Muscle of back (tissue), 11 donors: ENCODE results near the gene MCF2L2. TPM values are rescaled to one million over a fixed set of nuclear protein-coding genes. Genes with fewer than 3 reads are reported as not detected.
"Not testable (repeated sequence)": the region's sequence is repeated elsewhere in the genome, so short reads cannot be mapped to it uniquely, and the experiment has no call there.

Experiments
- DNase-seq, 3 donors: peaks; one replicate each; pipeline versions ENCODE4 v3.0.0 to v3.0.0-alpha.2; 2013
- polyA plus RNA-seq, 10 donors: library from polyadenylated mRNA; unstranded; fragments of 120-200 nt; gene quantifications; one replicate each; pipeline ENCODE4 v1.2.1, GENCODE V29; 2013; ENCODE audit not compliant: insufficient read length in 10 of 10

Gene MCF2L2
- polyA plus RNA-seq, 10 donors: 0.16 to 0.65 (median 0.39) TPM

DNA sequence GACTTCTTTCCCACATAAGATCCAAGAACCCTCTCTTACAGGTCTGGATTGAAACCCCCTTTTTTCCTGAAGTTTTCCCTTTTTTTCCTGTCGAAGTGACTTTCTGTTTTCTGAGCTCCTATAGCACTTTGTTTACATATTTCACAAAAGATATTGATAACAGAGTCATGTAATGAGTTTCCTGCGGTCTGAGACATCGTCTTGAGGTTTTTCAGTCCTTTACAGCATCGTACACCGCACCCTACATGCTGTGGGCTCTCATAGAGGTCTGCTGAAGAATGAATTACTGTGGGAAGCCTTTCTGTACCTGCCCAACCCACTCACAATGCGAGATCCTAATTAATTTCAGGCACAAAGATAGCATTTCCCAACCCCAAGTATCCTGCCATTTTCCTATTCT lies 53.1 kb downstream of the MCF2L2 start:
- DNase-seq: no peak

DNA sequence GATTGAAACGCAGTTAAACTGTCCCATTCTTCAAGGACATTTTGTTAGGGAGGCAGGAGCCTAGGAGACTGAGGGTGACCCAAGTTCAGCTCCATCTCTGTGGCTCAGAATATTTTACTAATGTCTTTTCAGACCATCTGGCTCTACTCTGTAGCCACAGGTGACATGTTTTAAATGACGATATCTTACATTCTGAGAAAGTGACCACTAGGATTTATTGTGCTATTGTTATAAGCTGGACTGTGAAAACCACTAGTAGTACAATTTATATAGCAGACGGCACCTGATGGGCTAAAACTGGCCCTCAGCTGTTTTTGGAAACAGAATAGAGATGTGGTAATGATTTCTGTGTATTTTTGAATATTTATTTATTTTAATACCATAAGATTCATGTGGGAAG lies 55.5 kb downstream of the MCF2L2 start:
- no peak for DNase-seq

DNA sequence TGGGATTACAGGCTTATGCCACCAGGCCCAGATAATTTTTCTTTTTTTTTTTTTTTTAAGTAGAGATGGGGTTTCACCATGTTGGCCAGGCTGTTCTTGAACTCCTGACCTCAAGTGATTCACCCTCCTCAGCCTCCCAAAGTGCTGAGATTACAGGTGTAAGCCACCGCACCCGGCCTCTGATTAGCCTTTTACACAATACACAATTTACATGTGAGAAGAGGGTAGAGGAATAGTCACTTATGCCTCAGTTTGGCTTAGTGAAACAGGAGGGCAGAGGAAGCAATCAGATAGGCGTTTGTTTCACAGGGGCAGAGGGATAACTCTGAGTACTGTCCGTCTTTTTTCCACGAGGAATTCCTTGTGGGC lies 56.8 kb downstream of the MCF2L2 start:
- not testable (repeated sequence) for DNase-seq

DNA sequence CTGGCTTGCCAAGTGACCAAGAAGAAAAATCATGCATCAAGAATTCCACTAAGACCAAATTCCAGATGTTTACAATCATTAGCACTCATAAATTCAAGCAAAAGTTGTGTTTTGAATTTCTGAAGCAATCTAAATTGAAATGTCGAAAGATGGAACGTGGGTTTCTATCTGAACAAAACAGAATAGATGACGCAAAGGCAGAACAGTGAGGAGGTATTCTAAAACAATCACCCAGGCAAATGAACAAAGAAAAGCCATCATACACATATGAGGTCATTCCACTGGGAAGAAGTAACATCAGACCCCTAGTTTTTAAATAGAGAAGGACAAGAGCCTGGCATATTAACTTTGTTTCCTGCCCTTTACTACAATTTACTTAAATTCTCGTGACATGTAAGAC lies 58.0 kb downstream of the MCF2L2 start:
- DNase-seq: no peak

DNA sequence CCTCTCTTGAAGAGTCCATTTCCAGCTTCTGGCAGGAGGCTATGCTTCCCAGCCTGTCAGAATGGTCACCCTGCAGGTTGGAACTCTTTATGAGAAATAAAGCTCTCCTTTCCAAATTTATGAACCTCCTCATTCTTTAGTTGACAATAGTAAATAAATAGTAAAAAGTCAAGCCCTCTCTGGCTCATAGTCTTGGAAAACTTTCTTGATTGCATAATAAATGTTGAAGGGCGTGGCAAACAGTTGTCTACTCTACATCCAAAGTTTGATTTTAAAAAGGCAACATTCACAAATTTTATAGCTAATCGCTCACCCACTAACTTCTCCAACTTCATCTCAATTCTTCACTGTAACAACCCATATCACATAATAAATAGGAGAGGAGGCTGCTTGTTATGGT lies 58.8 kb downstream of the MCF2L2 start:
- DNase-seq: no peak

DNA sequence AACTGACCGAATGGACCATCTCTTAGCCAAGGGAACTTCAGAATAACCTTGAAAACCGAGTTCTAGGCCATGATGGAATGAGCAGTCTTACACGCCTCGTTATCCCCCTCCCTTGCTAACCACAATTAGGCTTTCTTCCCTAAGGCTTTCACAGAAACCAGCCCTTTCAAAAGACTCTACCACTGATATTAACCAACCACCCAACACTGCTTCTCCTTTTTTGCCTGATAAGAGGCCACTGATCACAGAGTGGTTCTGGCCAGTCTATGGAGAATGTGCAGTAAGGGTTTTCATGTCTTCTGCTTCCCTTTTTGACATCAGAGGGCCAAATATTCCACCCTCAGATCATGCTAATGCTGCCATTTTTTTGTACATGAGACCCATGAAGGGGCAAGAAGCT lies 59.3 kb downstream of the MCF2L2 start:
- DNase-seq: no peak

DNA sequence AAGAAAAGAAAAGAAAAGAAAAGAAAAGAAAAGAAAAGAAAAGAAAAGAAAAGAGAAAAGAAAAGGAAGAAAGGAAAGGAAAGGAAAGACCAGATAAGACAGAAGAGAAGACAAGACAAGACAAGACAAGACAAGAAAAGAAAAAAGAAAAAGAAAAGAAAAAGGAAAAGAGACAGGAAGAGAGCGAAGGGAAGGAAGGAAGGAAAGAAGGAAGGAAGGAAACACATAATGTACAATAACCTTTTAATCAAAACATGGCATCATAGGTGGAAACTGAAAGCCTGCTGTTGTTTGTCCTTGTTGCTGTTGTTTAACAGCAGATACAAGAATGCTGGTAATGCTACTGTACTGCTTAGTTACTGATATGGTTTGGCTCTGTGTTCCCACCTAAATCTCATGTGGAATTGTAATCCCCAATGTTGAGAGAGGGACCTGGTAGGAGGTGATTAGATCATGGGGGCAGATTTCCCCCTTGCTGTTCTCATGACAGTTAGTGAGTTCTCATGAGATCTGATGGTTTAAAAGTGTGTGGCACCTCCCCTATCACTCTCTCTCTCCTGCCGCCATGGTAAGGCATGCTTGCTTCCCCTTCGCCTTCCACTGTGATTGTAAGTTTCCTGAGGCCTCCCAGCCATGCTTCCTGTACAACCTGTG lies 67.3 kb downstream of the MCF2L2 start:
- no peak for DNase-seq

DNA sequence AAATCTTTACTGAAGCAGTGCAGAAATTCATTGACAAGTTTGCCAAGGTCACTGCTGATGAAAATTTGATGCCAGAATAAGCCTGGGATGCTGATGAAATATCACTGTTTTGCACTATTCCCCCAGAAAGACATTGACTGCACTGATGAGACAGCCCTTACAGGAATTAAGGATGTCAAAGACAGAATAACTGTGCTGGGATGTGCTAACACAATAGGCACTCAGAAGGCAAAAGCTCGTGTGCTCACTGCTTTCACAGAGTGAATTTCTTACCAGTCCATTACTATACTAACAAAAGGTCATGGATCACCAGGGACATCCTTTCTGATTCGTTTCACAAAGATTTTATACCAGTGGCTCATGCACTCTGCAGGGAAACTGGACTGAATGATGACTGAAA lies 69.4 kb downstream of the MCF2L2 start:
- no peak for DNase-seq

DNA sequence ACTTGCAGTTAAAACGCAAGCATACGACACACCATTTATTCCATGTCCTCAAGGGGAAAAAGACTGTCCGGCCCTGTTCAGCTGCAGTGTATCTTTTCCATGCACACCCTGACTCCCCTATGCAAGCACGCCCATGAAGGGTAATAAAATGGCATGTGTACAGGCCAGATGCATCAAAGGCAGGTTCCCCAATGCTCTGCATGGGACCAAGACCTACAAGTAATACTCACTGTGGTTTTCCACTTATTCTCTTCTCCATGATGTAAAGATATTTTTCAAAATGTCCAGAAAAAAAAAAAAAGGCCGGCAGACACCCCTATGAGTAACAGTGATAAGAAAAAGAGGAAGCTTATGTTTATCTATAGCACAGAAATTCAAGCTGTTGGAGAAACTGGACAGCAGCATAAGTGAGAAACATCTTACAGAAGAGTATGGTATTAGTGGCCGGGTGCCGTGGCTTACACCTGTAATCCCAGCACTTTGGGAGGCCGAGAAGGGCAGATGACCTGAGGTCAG lies 70.8 kb downstream of the MCF2L2 start:
- DNase-seq: no peak

DNA sequence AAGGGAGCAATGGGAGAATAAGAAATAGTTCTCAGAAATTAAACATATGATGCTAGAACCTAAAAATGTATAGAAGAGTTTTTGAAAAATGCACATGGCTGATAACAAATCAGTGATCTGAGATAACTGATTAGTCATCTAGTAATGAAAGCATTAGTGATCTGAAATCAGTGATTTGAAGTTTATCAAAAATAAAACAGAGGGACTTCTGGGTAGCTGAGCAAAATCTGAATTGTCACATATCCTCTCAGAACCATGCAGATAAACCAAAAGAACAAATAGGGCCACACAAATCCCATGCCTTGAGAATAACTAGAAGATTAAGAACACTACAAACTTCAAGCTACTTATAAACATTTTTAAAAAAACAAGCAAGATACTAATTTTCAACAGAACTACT lies 71.5 kb downstream of the MCF2L2 start:
- DNase-seq: no peak

DNA sequence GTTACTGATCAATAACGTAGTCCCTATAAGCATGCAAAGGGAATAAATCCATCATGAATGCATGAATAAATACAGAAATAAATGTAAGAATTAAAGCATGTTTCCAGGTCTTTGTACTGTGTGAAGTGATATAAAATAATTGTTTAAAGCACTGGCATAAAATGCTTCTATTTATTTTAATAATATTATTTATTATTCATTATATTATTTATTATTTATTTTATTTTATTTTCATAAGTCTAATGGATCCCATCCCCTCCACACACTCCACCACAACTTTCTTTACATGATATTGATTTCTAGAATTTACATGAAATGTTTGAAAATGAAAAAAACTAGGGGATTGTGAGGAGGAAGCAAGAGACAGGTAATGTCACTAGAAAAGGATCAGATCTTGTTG lies 73.5 kb downstream of the MCF2L2 start:
- no peak for DNase-seq

DNA sequence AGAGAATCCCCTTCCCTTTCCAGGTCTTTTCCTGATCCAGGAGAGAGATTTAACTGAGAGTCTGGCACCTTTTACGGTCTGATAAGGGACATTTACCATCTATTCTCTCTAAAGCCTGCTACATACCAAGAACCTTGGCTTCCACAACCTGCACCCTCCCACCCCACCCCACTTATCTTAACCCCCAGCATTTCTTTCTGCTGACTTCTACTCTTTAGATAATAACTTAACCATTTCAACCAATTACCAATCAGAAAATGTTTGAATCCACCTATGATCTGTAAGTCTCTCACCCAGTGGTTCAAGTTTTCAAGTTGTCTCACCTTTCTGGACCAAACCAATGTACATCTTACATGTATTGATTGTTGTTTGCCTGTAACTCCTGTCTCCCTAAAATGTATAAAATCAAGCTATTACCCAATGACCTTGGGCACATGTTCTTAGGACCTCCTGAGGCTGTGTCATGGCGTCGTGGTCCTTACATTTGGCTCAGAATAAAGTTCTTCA lies 74.0 kb downstream of the MCF2L2 start:
- DNase-seq: no peak

DNA sequence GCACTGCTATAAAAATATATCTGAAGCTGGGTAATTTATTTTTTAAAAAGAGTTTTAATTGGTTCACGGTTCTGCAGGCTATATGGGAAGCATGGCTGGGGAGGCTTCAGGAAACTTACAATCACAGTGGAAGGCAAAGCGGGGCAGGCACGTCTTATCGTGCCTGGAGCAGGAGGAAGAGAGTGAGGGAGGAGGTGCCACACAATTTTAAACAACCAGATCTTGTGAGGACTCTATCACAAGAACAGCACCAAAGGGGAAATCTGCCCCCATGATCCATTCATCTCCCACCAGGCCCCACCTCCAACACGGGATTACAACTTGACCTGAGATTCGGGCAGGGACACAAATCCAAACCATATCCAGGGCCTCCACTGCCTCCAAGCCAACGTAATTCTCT lies 75.0 kb downstream of the MCF2L2 start:
- DNase-seq: no peak

DNA sequence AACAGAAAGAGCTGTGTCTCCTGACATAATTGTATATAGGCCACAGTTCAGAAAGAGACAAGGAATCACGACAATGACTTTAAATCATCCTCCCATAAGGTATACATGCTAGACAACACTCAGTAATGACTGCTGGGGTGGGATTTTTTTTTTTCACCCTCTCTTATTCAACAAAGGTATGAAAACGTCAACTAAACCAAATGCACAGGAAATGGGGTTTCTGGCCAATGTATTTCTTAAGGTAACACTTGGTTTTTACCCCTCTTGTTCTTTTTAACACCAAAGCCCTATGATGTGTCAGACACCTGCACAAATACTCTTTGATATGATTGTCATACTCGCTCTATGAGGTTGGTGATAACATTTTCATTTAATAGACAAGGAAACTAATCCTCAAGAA lies 78.3 kb downstream of the MCF2L2 start:
- DNase-seq: no peak

DNA sequence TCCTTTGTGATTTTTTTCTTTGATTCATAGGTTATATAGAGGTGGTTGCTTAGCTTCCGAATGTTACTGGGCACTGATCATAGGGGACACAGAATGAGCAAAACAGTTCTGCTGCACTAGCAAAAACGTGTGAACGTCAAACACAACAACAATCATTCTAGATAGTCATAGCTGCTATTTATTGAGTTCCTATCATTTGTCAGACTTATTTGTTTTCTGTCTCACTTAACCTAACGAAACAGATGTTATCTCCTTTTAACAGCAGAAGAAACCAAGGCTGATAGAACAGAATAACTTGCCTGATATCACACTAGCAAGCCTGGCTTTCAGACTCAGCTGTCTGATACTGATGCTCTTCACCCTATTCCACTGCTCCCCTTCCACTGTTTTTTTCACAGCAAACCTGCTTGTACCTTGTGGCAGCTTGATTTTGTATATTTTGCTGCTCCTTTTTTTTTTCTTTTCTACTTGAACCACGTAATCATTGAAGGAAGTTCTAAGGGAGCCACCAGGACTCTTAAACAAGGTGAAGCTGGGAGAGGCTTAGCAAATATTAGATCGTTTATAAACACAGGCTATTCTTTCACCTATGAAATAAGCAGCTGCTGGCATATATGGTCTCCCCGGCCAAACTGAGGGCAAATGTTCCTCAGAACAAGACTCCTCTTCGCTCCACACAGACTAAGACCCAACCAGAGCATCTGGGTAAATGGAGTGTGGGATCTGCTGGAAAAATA lies 78.8 kb downstream of the MCF2L2 start:
- DNase-seq: no peak

DNA sequence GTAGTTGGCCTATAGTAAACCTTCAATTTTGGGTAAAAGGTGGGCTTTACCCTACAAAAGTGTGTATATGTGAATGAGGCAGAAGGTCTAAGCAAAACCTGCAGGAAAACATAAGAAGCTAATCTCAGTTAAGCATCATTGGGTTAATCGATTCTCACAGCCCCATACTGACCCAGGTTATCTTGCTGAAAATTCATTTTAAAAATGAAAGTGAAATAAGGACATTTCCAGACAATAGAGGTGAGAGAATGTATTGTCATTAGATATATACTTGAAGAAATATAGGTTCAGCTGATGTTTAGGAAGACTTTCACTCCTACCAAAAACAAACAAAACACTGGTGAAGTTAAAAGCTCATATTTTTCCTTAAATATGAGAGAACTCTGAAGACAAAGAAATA lies 85.6 kb downstream of the MCF2L2 start:
- no peak for DNase-seq

DNA sequence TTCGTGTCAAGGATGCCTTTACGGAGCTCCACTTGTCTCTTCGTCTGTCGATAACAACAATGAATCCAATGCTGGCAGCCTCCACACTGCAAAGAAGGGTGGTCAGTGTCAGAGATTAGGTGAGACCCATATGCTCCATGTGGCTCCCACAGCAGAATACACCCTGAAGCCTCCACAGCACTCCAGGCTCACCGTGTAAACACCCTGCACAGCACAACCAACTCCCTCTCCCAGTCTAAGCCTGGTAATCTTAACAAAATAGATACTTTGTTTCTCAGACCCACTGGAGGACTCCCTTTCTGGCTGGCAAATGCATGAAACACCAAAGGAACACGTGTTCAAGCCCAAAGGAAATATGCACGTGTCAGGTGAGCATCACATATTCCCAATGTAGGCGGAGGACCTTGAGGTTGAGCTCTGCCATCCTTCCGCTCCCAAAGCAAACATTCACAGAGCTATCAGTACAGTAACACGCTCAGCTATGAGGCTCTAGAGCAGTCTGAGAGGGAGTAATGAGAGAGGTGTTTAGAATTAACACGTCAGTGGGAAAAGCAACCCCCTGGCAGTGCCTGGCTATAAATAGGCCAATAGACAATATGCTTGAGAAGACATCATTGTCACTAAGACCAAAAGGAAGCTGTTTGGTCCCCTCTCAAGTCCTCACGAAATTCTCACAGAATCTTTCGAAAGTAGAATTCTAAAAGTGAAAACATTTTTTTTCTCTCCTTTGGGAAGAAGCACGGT lies 86.7 kb downstream of the MCF2L2 start:
- DNase-seq: no peak

DNA sequence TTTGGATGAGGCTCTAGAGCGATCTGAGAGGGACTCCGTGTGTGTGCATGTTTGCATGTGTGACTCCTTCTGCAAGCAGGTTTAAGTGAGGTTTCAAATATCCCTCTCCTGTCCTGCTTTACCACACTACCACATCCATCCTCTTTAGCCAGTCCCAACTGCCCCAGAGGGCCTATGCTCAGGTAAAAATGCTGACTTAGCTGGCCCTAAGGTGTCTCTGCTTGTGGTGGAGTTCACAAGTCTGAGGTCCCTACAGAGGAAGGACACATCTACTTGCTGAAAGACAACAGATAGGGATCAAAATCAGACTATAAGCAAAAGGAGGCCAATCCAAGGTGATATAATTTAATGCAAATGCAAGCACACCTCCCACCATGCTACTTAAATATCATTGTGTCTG lies 88.2 kb downstream of the MCF2L2 start:
- no peak for DNase-seq

DNA sequence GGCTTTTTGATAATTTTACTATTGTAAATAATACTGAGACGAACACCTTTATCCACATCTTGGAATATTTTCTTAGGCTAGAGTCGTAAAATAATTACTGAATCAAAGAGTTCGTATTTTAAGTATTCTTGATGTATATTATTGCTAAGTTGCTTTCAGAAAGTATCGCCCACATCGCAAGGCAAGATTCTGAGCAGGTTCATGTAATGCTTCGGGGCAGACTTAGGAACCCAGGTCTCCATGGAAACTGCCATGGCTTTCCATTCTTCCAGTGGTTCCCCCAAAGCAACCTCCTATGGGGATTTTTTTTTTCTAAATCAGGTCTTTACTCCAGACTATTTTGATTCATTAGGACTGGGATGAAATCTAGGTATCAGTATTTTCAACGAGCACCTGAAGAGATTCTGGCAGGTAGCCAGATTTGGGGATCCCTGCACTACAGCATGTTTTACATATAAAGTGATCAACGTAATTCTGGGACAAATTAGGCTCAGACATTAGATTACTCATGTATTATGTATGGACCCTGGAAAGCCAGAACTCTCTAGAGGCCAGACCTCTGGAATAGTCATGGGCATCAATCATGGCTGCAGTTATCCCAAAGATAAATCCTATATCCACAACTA lies 88.8 kb downstream of the MCF2L2 start:
- no peak for DNase-seq

DNA sequence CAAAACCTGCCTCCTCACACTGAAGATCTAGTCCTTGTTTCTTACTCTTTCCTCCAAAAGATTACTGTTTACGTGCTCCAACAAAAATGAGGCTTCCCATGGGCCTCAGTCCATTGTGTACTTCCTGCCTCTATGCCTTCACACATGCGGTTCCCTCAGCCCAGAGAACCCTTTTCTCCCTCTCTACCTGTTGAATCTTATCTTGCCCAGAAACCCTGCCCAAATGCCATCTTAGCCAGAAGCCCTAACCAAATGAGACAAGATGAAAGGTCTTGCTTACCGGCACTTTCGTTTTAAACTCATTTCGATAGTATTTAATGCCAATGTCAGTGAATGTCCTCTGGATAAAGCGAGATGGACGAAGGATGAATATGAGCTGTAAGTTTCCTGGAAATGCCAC lies 89.9 kb downstream of the MCF2L2 start:
- no peak for DNase-seq

DNA sequence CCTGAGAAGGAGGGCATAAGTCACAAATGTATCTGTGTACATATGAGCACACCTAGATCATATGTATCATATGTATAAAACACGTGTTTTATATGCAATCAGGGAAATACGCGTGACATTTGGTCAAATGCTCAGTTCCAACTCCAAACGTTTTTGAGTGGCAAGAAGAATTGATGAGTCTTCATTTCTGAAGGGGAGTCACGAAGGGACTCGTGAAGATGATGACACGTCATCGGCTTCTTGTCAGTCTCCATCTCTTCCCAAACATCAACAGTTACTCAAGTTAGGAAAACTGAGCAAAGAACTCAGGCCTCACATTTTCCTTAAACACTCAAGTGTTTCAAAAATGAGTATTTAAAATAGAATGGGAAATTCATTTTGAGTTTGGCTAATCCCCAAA lies 95.9 kb downstream of the MCF2L2 start:
- no peak for DNase-seq

DNA sequence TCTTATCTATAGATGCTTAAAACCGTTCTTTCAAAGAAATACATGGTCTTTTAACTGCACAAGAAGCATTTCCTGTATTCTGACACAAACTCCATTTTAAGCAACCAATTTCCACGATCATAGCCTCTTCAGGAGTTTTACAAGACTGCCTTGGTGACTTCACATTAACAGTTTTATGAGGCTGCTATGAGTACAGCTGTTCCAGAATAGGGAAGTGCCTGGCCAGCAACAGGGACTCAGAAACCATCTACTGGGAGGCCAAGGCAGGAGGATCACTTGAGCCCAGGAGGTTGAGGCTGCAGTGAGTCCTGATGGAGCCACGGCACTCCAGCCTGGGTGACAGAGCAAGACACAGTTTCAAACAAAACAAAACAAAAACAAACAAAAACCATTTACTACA lies 96.9 kb downstream of the MCF2L2 start:
- DNase-seq: no peak
